A549 (cell line): ENCODE measurements around the gene CDR2. TPM values are rescaled to one million over a fixed set of nuclear protein-coding genes. Genes with fewer than 3 reads are reported as not detected.

ENCODE experiments used
- ATAC-seq, 2 experiments: fragments of 200-7000 bp in 1 of 2; fragments of >200 bp in 1 of 2; cut with Nextera tagmentation in 1 of 2; cut with Tn5 transposase in 1 of 2; 3 replicates each; pipeline versions ENCODE4 v1.8.0 to v1.9.1; 2018 to 2020; ENCODE audit warnings: mild to moderate bottlenecking in 1 of 2, moderate library complexity in 1 of 2
- CTCF ChIA-PET: fragments of 300-600 bp; sonication (Branson Sonifier 250); formaldehyde crosslinking; extraction: SDS; loops from one replicate; lab custom pipeline; 2021; ENCODE audit warnings: antibody characterized with exemption, inconsistent platforms; lab: Yijun Ruan, JAX
- POLR2A ChIA-PET: fragments of 350-600 bp; formaldehyde crosslinking; extraction: SDS; loops from one replicate; lab custom pipeline; 2021; ENCODE audit warnings: antibody characterized with exemption, inconsistent platforms; lab: Yijun Ruan, JAX
- DNase-seq, 2 experiments: peaks; one replicate each; pipeline versions ENCODE4 v3.0.0 to v3.0.0-alpha.2; 2011 to 2016; ENCODE audit warnings: low read depth in 1 of 2, low spot score in 1 of 2
- FAIRE-seq: peaks from 2 replicates; lab custom pipeline; 2011; peaks lifted over from hg19 to GRCh38; lab: Jason Lieb, UNC
- H3K27ac ChIP-seq, 2 experiments: fragments of >200 bp; sonication (Bioruptor Twin); formaldehyde crosslinking; 3 replicates each; pipeline ENCODE4 v1.5.1; 2016 to 2017
- H3K4me1 ChIP-seq: fragments of >200 bp; sonication (Bioruptor Twin); formaldehyde crosslinking; 3 replicates; pipeline ENCODE4 v1.6.1; 2016
- H3K4me2 ChIP-seq: fragments of >200 bp; sonication (Bioruptor Twin); formaldehyde crosslinking; 3 replicates; pipeline ENCODE4 v1.6.1; 2016
- H3K4me3 ChIP-seq: fragments of >200 bp; sonication (Bioruptor Twin); formaldehyde crosslinking; 3 replicates; pipeline ENCODE4 v1.5.1; 2016
- H3K9me3 ChIP-seq: fragments of >200 bp; sonication (Bioruptor Twin); formaldehyde crosslinking; 3 replicates; pipeline ENCODE4 v1.6.1; 2016
- BCL3 ChIP-seq: fragments of >200 bp; sonication (Bioruptor Twin); formaldehyde crosslinking; IDR thresholded peaks from 3 replicates; pipeline ENCODE4 v1.6.1; 2016
- ELK1 ChIP-seq: fragments of 150-350 bp; IDR thresholded peaks from 2 replicates; pipeline ENCODE4 v1.6.1; 2014; ENCODE audit warnings: low read depth, mild to moderate bottlenecking, low read length
- FOSB ChIP-seq: fragments of 250-450 bp; sonication (Bioruptor Pico); IDR thresholded peaks from 2 replicates; pipeline ENCODE4 v1.5.0; 2020; ENCODE audit warnings: mild to moderate bottlenecking, moderate library complexity
- FOSL2 ChIP-seq, 2 experiments: fragments of 450-650 bp in 1 of 2; fragments of >200 bp in 1 of 2; sonication (Bioruptor Twin) in 1 of 2; formaldehyde crosslinking; IDR thresholded peaks; 2 replicates each; pipeline versions ENCODE4 v1.5.0 to v1.6.1; 2016 to 2020; ENCODE audit warnings: mild to moderate bottlenecking in 1 of 2, moderate library complexity in 1 of 2
- GATA3 ChIP-seq: IDR thresholded peaks from 2 replicates; pipeline ENCODE4 v1.6.1; 2012; ENCODE audit warnings: borderline replicate concordance
- HEYL ChIP-seq: fragments of 250-450 bp; sonication (Bioruptor Pico); IDR thresholded peaks from 2 replicates; pipeline ENCODE4 v1.8.0; 2021; ENCODE audit warnings: mild to moderate bottlenecking, moderate library complexity
- HMGXB4 ChIP-seq: fragments of 250-450 bp; sonication (Bioruptor Pico); IDR thresholded peaks from 2 replicates; pipeline ENCODE4 v1.5.0; 2021; ENCODE audit warnings: mild to moderate bottlenecking, moderate library complexity, borderline replicate concordance
- HOXA7 ChIP-seq: fragments of 250-450 bp; sonication (Bioruptor Pico); IDR thresholded peaks from 2 replicates; pipeline ENCODE4 v1.5.0; 2020; ENCODE audit warnings: mild to moderate bottlenecking, moderate library complexity
- JUN ChIP-seq, 2 experiments: fragments of >200 bp; sonication (Bioruptor Twin); formaldehyde crosslinking; IDR thresholded peaks; 2 replicates in 1 of 2; 3 replicates in 1 of 2; pipeline ENCODE4 v1.6.1; 2016 to 2017
- JUNB ChIP-seq: fragments of >200 bp; sonication (Bioruptor Twin); formaldehyde crosslinking; IDR thresholded peaks from 2 replicates; pipeline ENCODE4 v1.6.1; 2016
- KDM1A ChIP-seq: fragments of 200-600 bp; sonication (generic); IDR thresholded peaks from 2 replicates; pipeline ENCODE4 v1.6.1; 2016; ENCODE audit warnings: low read depth, mild to moderate bottlenecking
- KDM5A ChIP-seq: fragments of 200-600 bp; sonication (generic); IDR thresholded peaks from 2 replicates; pipeline ENCODE4 v1.6.1; 2016; ENCODE audit warnings: antibody characterized with exemption, mild to moderate bottlenecking
- MAZ ChIP-seq: fragments of 150-350 bp; IDR thresholded peaks from 2 replicates; pipeline ENCODE4 v1.6.1; 2014; ENCODE audit warnings: antibody characterized with exemption, low read depth, low read length, borderline replicate concordance
- NR3C1 ChIP-seq: fragments of >200 bp; sonication (Bioruptor Twin); formaldehyde crosslinking; IDR thresholded peaks from 3 replicates; pipeline ENCODE4 v1.6.1; 2017
- POLR2A ChIP-seq: IDR thresholded peaks from 2 replicates; pipeline ENCODE4 v1.6.1; 2012; ENCODE audit warnings: mild to moderate bottlenecking, low read length
- POLR2AphosphoS2 ChIP-seq: conservative IDR thresholded peaks from 2 replicates; pipeline ENCODE4 v1.6.1; 2012; ENCODE audit warnings: low read length, improper control_type of control experiment, inconsistent platforms
- RAD21 ChIP-seq, 2 experiments: fragments of >200 bp in 1 of 2; sonication (Bioruptor Twin) in 1 of 2; formaldehyde crosslinking in 1 of 2; IDR thresholded peaks in 1 of 2; conservative IDR thresholded peaks in 1 of 2; 2 replicates in 1 of 2; 3 replicates in 1 of 2; pipeline ENCODE4 v1.6.1; 2012 to 2018; ENCODE audit warnings: inconsistent platforms in 1 of 2
- RCOR1 ChIP-seq: fragments of 150-350 bp; IDR thresholded peaks from 2 replicates; pipeline ENCODE4 v1.6.1; 2014; ENCODE audit warnings: antibody characterized with exemption, low read length, low read depth
- REST ChIP-seq: fragments of 200-600 bp; sonication (generic); IDR thresholded peaks from 2 replicates; pipeline ENCODE4 v1.6.1; 2016; ENCODE audit warnings: antibody characterized with exemption, mild to moderate bottlenecking, moderate library complexity
- RFX5 ChIP-seq: fragments of 450-650 bp; IDR thresholded peaks from 2 replicates; pipeline ENCODE4 v1.7.1; 2014; ENCODE audit warnings: antibody characterized with exemption, mild to moderate bottlenecking, moderate library complexity
- RNF2 ChIP-seq: fragments of 200-600 bp; sonication (generic); IDR thresholded peaks from 2 replicates; pipeline ENCODE4 v1.6.1; 2016; ENCODE audit warnings: low read depth, mild to moderate bottlenecking, antibody characterized with exemption, moderate library complexity, borderline replicate concordance
- SMC3 ChIP-seq: fragments of >200 bp; sonication (Bioruptor Twin); formaldehyde crosslinking; IDR thresholded peaks from 3 replicates; pipeline ENCODE4 v1.6.1; 2018; ENCODE audit warnings: inconsistent platforms
- ZC3H11A ChIP-seq: fragments of 450-650 bp; IDR thresholded peaks from 2 replicates; pipeline ENCODE4 v1.6.1; 2014; ENCODE audit warnings: antibody characterized with exemption, mild to moderate bottlenecking
- WGBS: methylation state at CpG from one replicate; pipeline ENCODE4 v1.1.6; 2017; ENCODE audit errors: missing lambda C conversion rate; 5-methylcytosine and 5-hydroxymethylcytosine counted together
- polyA plus RNA-seq, 4 experiments: library from polyadenylated mRNA; depleted of rRNA in 3 of 4; stranded (reverse); fragments of >200 nt; fragmentation: RNase III in 1 of 4; extraction: RNeasy Plus Mini Kit Qiagen cat#74134 plus additional on column Dnase treatment in 1 of 4; gene quantifications; 2 replicates in 3 of 4; 3 replicates in 1 of 4; pipeline ENCODE4 v1.2.3, GENCODE V29; 2011 to 2017

CDR2 gene
- polyA plus RNA-seq, 2 of the 4 experiments (the other 2 are of a cell fraction) = 29.3 to 44.3 TPM

- no peak overlapping the region for H3K27ac ChIP-seq
- no peak overlapping the region for H3K4me3 ChIP-seq
- DNase-seq (no peak), FAIRE-seq (no peak), ATAC-seq (no peak)
- no peak overlapping the region for H3K4me2 ChIP-seq
- POLR2A ChIA-PET = no interaction called here
- H3K4me1 ChIP-seq = no peaks in the 10 kb centered on the region
- no peaks in the 10 kb centered on the region for H3K9me3 ChIP-seq
- TF ChIP-seq JUNB (no peak), BCL3 (no peak), HOXA7 (CRISPR knock-in tag) (no peak), FOSB (no peak)
- WGBS = 88% methylated on average over 12 of the region's 12 CpGs
- CTCF ChIA-PET = interaction anchor here (1.2 to 9.8 kb wide), 3 partner anchors 20 to 1474 kb away, joined by 3 to 160 read pairs (median 4); partner anchors contain the start of gene POLR3E
These were observed 51.1 kb downstream of the CDR2 start for GRCh38 chr16:22323173-22323958.

DNA sequence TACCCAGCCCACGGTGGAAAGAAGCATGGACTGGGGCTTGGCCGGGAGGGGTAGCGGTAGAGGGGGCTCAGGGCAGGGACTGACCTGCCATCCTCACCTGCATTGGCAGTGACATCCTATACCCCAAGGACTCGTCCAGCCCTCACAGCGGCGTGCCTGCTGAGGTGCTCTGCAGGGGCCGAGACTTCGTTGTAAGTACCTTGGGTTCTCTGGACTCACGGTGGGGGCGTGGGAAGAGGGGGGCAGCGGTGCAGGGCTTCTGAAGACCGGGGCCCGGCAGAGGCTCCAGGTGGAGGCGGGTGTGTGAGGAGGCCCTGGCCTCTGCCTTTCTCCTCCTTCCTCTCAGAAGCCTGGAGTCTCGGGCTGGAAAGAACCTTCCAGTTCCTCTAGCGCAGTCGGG, 51.7 kb downstream of the CDR2 start:
- ATAC-seq (no peak), FAIRE-seq (no peak)
- ChIA-PET CTCF (interaction anchor here (1.3 to 9.8 kb wide), 3 partner anchors 8 to 1134 kb away, joined by 4 to 160 read pairs (median 4); partner anchors contain the start of gene POLR3E), POLR2A (no interaction called here)
- no peak overlapping the region for H3K4me2 ChIP-seq
- H3K27ac ChIP-seq = no peak overlapping the region
- no peak overlapping the region for H3K4me3 ChIP-seq
- H3K9me3 ChIP-seq = no peaks in the 10 kb centered on the region
- no peaks in the 10 kb centered on the region for H3K4me1 ChIP-seq
- TF ChIP-seq ZC3H11A (no peak), HMGXB4 (CRISPR knock-in tag) (no peak), RCOR1 (no peak), RNF2 (no peak), RAD21 (conservative IDR thresholded peaks at IDR 0.05 in 1 of 2, IDR thresholded peaks at IDR 0.05 in 1 of 2) (no peak), REST (no peak), GATA3 (no peak)
- TF ChIP-seq, all 56 proteins: peak for 0
- no peak for DNase-seq
- 93% methylated on average over 15 of the region's 17 CpGs for WGBS

- ATAC-seq = no peak
- H3K9me3 ChIP-seq = no peaks in the 10 kb centered on the region
- H3K27ac ChIP-seq = no peak overlapping the region
- no peak for DNase-seq
- POLR2A ChIA-PET = no interaction called here
- 91% methylated on average over 9 of the region's 11 CpGs for WGBS
- FAIRE-seq = no peak
- no peak overlapping the region for H3K4me2 ChIP-seq
- no peak overlapping the region for H3K4me3 ChIP-seq
- CTCF ChIA-PET = interaction anchor here (0.6 to 9.8 kb wide), 8 partner anchors 9 to 1547 kb away, joined by 3 to 160 read pairs (median 4); partner anchors contain the start of gene POLR3E
- no peaks in the 10 kb centered on the region for H3K4me1 ChIP-seq
- no peak for TF ChIP-seq POLR2AphosphoS2
- TF ChIP-seq JUN (IDR thresholded peaks at IDR 0.05) = no peak
- no peak for TF ChIP-seq SMC3
- no peak for TF ChIP-seq FOSL2 (IDR thresholded peaks at IDR 0.05)
- TF ChIP-seq FOSL2 (CRISPR knock-in tag; IDR thresholded peaks at IDR 0.05) = no peak
- TF ChIP-seq ELK1 = no peak
- TF ChIP-seq FOSB = no peak
- TF ChIP-seq BCL3 = no peak
- TF ChIP-seq MAZ = no peak
- no peak for TF ChIP-seq KDM5A
- no peak for TF ChIP-seq HOXA7 (CRISPR knock-in tag)
- TF ChIP-seq POLR2A = no peak
- no peak for TF ChIP-seq KDM1A
- no peak for TF ChIP-seq RFX5
- TF ChIP-seq NR3C1 = no peak
- TF ChIP-seq HEYL = no peak
These were observed 52.4 kb downstream of the CDR2 start for GRCh38 chr16:22322021-22322471.
